Subcutaneous abdominal adipose tissue (tissue), 5 donors: ENCODE data around the gene TARBP2.

ENCODE experiments used
- H3K27ac ChIP-seq: one replicate; pipeline ENCODE4 v1.7.0; 2013; ENCODE audit warnings: low read depth, mild to moderate bottlenecking, inconsistent platforms, low read length, moderate library complexity
- H3K27me3 ChIP-seq, 5 donors: one replicate each; pipeline ENCODE4 v1.7.0; 2013; ENCODE audit warnings: low read length in 5 of 5, inconsistent platforms in 1 of 5; ENCODE audit not compliant: control insufficient read depth in 5 of 5, insufficient read depth in 4 of 5
- H3K36me3 ChIP-seq, 5 donors: one replicate each; pipeline ENCODE4 v1.7.0; 2013; ENCODE audit warnings: low read length in 5 of 5; ENCODE audit not compliant: control insufficient read depth in 5 of 5, insufficient read depth in 5 of 5
- H3K4me1 ChIP-seq, 5 donors: one replicate each; pipeline ENCODE4 v1.7.0; 2013; ENCODE audit warnings: low read length in 5 of 5, mild to moderate bottlenecking in 3 of 5, moderate library complexity in 1 of 5; ENCODE audit not compliant: control insufficient read depth in 5 of 5, insufficient read depth in 5 of 5
- H3K4me3 ChIP-seq, 5 donors: one replicate each; pipeline ENCODE4 v1.7.0; 2013; ENCODE audit warnings: low read length in 5 of 5, low read depth in 1 of 5
- H3K9ac ChIP-seq, 5 donors: one replicate each; pipeline ENCODE4 v1.7.0; 2013; ENCODE audit warnings: low read length in 5 of 5, mild to moderate bottlenecking in 4 of 5, moderate library complexity in 3 of 5
- H3K9me3 ChIP-seq, 5 donors: one replicate each; pipeline ENCODE4 v1.7.0; 2013; ENCODE audit warnings: low read length in 5 of 5; ENCODE audit not compliant: control insufficient read depth in 5 of 5
- donor health status: healthy.
- donor health status: healthy.
- donor health status: healthy.
- donor health status: healthy.
- donor health status: healthy.

TARBP2 gene

GRCh38 chr12:53510181-53510812 is 9.2 kb downstream of the TARBP2 start:
- H3K27ac ChIP-seq, result no peak overlapping the region
- H3K4me1 ChIP-seq, result peaks cover 0 to 17% (median 11%) of the 10 kb centered on the region in 5 donors
- H3K36me3 ChIP-seq, result peaks cover 20 to 77% (median 71%) of the 10 kb centered on the region in 5 donors
- H3K27me3 ChIP-seq, result no peaks in the 10 kb centered on the region
- H3K4me3 ChIP-seq, result no peak overlapping the region
- H3K9ac ChIP-seq, result no peak overlapping the region
- no peaks in the 10 kb centered on the region for H3K9me3 ChIP-seq

DNA sequence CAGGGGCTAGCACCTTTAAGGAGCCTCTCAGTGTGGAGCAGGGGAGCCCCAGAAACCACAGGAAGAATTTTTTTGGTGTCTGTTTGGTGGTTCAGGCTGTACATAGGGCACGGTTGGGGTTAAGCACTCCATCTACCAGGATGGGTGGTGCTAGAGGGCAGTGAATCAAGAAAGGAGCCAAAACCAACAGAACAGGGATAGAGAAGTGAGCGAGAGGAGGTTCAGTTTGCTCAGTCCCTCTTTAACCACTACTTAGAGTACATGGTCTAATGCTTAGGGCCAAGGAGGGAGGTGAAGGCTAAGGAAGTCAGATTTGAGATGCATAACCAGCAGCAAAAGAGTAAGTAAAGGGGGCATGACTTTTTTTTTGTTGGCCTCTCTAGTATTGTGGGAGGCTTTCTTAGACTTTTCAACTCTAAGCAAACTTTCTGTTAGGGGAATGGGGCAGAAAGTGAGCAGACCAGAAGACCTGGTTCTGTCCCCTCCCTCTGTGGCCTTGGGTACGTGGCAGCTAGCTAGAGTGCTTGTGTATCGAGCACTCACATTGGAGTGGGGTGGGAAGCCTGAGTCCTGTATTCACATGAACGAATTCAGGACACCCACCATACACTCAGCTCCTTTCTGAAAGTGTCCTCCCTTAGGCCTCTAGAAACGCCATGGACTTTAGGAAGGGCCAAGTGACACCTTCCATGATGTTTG is 12.8 kb downstream of the TARBP2 start:
- Histone ChIP-seq H3K27me3 (no peaks in the 10 kb centered on the region), H3K9me3 (no peaks in the 10 kb centered on the region), H3K4me1 (peaks cover 0 to 16% (median 11%) of the 10 kb centered on the region in 5 donors), H3K27ac (no peak overlapping the region), H3K36me3 (peaks cover 30 to 78% (median 76%) of the 10 kb centered on the region in 5 donors), H3K4me3 (no peak overlapping the region), H3K9ac (no peak overlapping the region)

- Histone ChIP-seq H3K4me3 (no peak overlapping the region), H3K27ac (no peak overlapping the region), H3K27me3 (no peaks in the 10 kb centered on the region), H3K36me3 (peaks cover 33 to 87% (median 85%) of the 10 kb centered on the region in 5 donors), H3K4me1 (peaks cover 0 to 12% (median 9%) of the 10 kb centered on the region in 5 donors), H3K9ac (no peak overlapping the region), H3K9me3 (no peaks in the 10 kb centered on the region)
These were observed 13.7 kb downstream of the TARBP2 start for GRCh38 chr12:53514628-53515290.

GRCh38 chr12:53515291-53515680 is 14.2 kb downstream of the TARBP2 start:
- Histone ChIP-seq H3K4me3 (no peak overlapping the region), H3K9ac (no peak overlapping the region), H3K9me3 (no peaks in the 10 kb centered on the region), H3K27ac (no peak overlapping the region), H3K27me3 (no peaks in the 10 kb centered on the region), H3K4me1 (peaks cover 0 to 12% (median 9%) of the 10 kb centered on the region in 5 donors), H3K36me3 (peaks cover 33 to 90% (median 88%) of the 10 kb centered on the region in 5 donors)

DNA sequence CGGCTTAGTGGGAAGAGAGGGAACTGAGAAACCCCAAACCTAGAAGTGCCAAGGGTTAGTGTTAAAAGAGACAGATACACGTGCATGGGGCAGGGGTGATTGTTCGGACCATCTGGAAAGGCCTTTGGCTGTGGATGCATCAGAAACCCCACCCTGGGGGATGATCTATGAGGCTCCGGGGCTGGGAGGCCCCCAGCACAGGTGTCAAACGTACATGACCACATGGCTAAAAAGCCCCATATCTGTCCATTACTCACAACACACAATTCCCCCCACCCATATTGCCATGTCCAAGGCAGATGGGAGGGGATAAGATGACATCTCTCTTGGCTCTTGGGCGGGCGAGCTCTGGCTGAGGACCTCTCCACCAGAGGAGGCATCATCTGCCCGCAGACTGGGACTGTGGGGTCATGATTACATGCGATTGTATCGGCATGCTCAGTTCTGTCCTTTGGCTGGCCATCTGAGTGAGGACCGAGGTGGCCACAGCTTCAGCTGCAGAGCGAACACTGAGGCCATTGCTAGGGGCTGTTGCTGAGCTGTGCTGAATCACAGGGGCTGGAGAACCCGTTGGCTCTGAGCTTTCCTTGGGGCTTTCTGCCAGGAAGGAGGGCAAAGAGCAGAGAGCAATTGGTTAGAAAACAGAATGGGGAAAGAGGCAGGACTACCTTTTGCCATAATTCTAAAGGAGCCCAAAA is 15.8 kb downstream of the TARBP2 start:
- Histone ChIP-seq H3K36me3 (peaks cover 43 to 91% (median 85%) of the 10 kb centered on the region in 5 donors), H3K27me3 (no peaks in the 10 kb centered on the region), H3K27ac (no peak overlapping the region), H3K9me3 (no peaks in the 10 kb centered on the region), H3K9ac (no peak overlapping the region), H3K4me3 (no peak overlapping the region), H3K4me1 (peaks cover 0 to 12% (median 9%) of the 10 kb centered on the region in 5 donors)

DNA sequence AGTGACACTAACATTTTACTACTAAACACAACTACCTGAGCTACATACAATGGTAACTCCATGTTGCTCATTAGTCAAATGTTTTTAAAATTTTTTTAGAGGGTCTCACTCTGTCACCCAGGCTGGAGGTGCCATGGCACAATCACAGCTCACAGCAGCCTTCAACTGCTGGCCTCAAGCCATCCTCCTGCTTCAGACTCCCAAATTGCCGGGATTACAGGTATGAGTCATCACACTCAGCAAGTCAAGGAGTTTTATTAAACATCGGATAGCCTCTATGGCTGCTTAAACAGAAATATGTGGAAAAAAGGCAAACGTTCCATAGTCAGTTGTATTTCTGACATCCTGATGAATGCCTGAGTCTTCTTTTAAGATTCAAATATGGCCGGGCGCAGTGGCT is 17.3 kb downstream of the TARBP2 start:
- Histone ChIP-seq H3K4me1 (peaks cover 0 to 12% (median 9%) of the 10 kb centered on the region in 5 donors), H3K9ac (no peak overlapping the region), H3K36me3 (peaks cover 45 to 91% (median 85%) of the 10 kb centered on the region in 5 donors), H3K27ac (no peak overlapping the region), H3K9me3 (no peaks in the 10 kb centered on the region), H3K27me3 (no peaks in the 10 kb centered on the region), H3K4me3 (no peak overlapping the region)

DNA sequence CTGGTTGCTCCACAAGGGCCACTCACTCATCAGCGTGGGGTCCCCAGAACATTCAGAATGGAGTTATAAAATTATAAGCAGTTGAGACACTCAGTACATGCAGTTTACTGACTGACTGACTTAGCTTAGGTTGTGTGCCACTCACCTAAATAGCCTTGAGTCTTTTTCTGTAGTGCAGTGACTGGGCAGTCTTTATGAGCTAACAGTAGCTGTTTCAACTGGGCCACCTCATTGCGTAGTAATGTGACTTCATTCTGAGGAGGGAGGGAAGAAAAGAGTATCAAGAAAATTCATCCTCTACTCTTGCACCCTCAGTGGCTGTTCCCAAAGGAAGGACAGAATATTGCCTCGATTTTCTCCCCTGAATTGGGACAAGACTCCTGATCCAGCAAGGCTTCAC is 22.0 kb downstream of the TARBP2 start:
- Histone ChIP-seq H3K4me1 (no peaks in the 10 kb centered on the region), H3K9ac (no peak overlapping the region), H3K36me3 (peaks cover 35 to 87% (median 68%) of the 10 kb centered on the region in 5 donors), H3K4me3 (no peak overlapping the region), H3K27ac (no peak overlapping the region), H3K9me3 (no peaks in the 10 kb centered on the region), H3K27me3 (no peaks in the 10 kb centered on the region)

GRCh38 chr12:53524476-53524875 is 23.4 kb downstream of the TARBP2 start:
- no peaks in the 10 kb centered on the region for H3K9me3 ChIP-seq
- H3K4me1 ChIP-seq, result no peaks in the 10 kb centered on the region
- H3K27me3 ChIP-seq, result no peaks in the 10 kb centered on the region
- H3K36me3 ChIP-seq, result peaks cover 32 to 81% (median 61%) of the 10 kb centered on the region in 5 donors
- H3K9ac ChIP-seq, result no peak overlapping the region
- H3K4me3 ChIP-seq, result no peak overlapping the region
- no peak overlapping the region for H3K27ac ChIP-seq

DNA sequence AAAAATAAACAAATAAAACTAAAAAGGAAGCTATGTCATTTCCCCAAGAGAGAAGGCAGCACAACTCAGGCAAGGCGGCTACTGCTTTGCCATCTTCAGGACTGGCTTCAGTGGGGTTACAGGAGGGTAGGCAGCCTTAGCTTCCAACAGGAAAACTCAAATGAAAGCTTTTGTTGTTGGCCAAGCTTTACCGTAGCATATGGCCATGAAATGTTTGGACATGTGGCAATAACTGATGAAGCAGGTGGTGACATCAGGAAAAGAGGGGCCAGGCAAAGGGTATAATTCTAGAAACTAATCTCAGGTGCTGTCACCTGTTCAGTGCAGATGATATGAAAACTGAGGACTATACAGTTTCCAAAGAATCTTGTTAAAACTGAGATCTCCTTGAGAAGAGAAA is 29.0 kb downstream of the TARBP2 start:
- H3K9ac ChIP-seq, result no peak overlapping the region
- H3K36me3 ChIP-seq, result peaks cover 16 to 78% (median 56%) of the 10 kb centered on the region in 5 donors
- H3K27ac ChIP-seq, result no peak overlapping the region
- H3K27me3 ChIP-seq, result no peaks in the 10 kb centered on the region
- peaks cover 0 to 17% (median 7%) of the 10 kb centered on the region in 5 donors for H3K4me1 ChIP-seq
- no peaks in the 10 kb centered on the region for H3K9me3 ChIP-seq
- H3K4me3 ChIP-seq, result no peak overlapping the region
